NCI-H446 treated with DMSO at 0.1 percent for 48 hours (cell line): ENCODE data around the gene PILRB.
"Not testable (repeated sequence)": the region's sequence is repeated elsewhere in the genome, so short reads cannot be mapped to it uniquely, and the experiment has no call there.

Experiments
- DNase-seq: peaks from one replicate; lab custom pipeline; 2025; lab: John Stamatoyannopoulos, UW

Gene PILRB

DNA sequence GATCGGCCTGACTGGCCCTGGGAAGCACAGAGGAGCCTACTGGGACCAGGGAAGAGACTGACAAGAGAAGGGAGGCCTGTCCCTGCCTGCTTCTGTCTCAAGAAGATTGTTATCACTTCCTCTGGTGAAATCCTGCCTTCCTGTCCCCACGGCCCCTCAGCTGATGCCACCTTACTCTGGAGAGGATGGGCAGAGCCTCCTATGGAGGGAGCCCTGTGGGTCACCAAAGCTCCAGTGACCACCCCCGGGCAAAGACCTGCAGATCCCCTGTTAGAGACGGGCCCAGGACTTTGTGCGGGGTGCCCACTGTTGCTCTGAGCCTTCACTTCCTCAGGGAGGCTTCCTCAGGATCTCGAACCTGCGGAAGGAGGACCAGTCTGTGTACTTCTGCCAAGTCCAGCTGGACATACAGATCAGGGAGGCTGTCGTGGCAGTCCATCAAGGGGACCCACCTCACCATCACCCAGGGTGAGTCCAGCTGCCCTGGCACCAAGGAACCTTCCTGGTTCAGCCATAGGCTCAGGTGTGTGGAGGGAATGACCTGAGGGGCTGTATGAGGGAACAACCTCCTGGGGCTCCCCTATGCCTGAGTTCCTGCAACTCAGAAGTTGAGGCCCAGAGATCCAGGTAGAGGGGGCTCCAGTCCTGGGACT is 1.4 kb upstream of the PILRB start:
- no peak for DNase-seq

DNA sequence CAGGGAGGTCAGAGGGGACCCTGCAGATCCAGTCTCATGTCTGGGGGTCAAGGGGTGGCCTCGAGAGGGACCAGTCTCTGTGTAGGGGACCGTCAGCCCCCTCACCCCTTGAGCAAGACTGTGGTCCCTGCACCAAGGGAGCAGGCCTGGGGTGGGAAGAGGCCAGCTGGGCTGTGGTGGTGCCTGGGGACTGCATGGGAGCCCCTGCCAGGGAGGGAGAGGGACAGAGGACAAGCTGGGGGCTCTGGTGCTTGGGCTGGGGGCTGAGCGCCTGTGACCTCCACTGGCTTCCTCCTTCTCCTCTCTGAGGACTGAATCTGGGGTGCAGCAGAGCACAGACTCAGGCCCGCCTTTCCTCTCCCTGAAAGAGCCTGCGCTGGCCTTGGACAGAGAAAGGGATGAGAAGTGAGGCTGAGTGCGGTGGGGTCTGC is 771 bp upstream of the PILRB start:
- DNase-seq = no peak

DNA sequence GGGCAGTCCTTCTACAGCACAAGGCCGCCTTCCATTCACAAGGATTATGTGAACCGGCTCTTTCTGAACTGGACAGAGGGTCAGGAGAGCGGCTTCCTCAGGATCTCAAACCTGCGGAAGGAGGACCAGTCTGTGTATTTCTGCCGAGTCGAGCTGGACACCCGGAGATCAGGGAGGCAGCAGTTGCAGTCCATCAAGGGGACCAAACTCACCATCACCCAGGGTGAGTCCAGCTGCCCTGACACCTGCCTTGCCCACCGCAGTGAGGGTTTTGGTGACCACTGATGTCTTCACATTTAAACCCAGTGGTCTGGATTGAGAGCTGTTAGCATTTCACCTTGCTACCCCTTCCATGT is 918 bp downstream of the PILRB start:
- no peak for DNase-seq

DNA sequence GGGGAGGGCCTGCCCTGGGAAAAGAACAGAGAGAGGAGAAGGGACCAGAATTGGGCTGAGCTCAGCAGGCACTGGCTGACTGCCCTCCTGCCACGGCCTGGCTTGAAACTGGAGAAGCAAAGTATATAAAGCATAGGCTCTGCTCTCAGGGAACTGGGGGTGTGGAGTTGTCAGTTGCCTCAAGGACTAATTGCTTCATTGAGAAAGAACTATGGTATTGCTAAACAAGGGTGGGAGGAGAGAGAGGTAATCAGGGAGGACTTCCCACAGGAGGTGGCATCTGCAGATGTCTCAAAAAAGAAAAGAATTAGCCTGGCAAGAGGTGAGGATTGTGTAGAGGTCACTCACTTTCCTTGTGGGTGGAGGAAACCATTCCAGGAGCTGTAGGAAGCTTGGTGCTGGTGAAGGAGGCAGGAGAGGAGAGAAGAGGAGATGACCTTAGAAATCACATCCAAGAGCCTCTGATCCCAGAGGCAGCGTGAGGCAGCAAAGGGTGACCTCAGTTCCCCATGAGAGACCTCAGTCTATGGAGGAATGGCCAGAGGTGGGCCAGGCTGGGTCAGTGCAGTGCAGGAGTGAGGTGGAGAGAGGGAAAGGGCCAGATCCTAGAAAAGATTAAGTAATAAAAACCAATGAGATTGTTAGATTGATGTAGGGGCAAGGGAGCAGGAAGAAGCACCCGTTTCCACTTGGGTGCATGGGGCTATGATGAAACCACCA is 2.4 kb downstream of the PILRB start:
- no peak for DNase-seq

DNA sequence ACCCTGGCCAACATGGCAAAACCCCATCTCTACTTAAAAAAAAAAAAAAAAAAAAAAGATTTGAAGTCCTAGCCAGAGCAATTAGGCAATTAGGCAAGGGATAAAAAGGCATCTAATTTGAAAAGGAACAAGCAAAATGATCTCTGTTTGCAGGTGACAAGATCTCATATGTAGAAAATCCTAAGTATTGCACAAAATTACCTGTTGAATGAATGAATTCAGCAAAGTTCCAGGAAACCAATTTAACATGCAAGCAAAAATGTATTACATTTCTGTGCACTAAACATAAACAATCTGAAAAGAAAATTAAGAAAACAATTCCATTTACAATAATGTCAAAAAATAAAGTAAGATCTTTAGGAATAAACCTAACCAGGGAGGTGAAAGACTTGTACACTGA is 5.2 kb downstream of the PILRB start:
- no peak for DNase-seq

DNA sequence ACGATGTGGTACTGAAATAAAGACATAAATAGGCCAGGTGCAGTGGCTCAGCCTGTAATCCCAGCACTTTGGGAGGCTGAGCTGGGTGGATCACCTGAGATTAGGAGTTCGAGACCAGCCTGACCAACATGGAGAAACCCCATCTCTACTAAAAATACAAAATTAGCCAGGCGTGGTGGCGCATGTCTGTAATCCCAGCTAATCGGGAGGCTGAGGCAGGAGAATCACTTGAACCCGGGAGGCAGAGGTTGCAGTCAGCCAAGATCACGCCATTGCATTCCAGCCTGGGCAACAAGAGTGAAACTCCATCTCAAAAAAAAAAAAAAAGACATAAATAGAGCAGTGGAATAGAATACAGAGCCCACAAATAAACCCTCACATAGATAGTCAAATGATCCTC is 5.9 kb downstream of the PILRB start:
- not testable (repeated sequence) for DNase-seq

DNA sequence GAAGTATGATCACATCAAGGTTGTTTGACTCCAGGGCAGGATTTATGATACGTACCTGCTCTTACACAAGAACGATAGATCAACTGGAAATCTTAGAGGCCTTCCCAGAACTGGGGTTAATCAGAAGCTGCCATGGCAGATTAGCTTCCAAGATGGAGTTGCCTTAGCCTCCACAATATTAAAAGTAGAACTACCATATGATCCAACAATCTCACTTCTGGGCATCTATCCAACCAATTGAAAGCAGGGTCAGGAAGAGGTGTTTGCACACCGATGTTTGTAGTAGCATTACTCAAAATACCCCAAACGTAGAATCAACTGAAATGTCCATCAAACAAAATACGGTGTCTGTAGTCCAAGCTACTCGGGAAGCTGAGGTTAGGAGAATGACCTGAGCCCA is 6.6 kb downstream of the PILRB start:
- no peak for DNase-seq

DNA sequence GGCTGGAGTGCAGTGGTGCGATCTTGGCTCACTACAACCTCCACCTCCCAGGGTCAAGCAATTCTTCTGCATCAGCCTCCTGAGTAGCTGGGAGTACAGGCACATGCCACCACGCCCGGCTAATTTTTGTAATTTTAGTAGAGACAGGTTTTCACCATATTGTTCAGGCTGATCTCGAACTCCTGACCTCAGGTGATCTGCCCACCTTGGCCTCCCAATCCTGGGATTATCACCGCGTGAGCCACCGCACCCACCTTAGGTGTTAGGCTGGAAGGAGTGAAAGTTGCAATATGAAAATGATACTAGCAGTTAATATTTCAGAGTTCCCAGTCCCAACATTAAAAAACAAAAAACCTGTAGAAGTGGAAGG is 8.1 kb downstream of the PILRB start:
- not testable (repeated sequence) for DNase-seq

DNA sequence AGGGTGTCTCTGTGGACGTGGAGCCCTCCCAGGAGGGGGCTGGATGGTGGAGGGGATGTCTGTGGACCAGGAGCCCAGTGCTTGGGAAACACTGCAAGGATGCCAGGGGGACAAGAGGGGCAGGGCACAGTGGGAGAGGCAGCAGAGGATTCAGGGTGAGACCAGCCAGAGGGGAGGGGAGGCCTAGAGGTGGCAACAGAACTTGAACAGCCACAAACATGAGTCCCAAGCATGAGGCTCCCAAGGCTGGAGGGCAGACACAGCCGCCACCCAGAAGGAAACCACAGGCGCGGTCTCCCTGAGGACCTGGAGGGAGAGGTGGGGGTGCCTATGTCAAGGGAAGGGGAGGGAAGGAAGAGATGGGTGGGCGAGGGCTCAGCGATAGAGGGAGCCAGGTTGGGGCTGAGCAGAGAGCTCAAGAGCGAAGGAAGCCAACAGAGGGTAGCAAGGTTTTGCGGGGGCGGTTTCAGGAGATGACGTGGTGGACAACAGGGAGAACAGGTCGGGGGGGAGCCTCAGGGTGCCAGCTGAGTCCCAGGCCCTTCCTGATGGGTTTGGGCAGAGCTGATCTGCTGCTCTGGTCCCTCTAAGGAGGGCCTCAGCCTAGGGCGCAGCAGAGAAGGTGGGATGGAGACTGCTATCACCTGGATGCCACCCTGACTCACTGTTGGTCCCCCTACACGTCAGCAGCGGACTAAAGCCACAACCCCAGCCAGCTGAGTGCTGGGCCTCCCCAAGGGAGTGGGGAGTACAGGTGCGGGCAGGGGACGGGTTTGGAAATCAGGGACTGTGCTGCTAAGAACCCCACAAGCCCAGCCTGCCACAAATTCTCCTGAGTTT is 8.7 kb downstream of the PILRB start:
- DNase-seq = no peak

DNA sequence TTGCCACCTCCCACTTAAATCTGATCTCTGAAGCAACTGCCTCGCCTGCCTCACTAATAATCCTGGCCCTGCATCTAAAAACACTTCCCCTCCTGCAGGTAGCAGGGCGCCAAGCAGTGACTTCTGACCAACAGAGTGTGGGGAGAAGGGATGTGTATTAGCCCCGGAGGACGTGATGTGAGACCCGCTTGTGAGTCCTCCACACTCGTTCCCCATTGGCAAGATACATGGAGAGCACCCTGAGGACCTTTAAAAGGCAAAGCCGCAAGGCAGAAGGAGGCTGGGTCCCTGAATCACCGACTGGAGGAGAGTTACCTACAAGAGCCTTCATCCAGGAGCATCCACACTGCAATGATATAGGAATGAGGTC is 9.3 kb downstream of the PILRB start:
- DNase-seq = no peak

DNA sequence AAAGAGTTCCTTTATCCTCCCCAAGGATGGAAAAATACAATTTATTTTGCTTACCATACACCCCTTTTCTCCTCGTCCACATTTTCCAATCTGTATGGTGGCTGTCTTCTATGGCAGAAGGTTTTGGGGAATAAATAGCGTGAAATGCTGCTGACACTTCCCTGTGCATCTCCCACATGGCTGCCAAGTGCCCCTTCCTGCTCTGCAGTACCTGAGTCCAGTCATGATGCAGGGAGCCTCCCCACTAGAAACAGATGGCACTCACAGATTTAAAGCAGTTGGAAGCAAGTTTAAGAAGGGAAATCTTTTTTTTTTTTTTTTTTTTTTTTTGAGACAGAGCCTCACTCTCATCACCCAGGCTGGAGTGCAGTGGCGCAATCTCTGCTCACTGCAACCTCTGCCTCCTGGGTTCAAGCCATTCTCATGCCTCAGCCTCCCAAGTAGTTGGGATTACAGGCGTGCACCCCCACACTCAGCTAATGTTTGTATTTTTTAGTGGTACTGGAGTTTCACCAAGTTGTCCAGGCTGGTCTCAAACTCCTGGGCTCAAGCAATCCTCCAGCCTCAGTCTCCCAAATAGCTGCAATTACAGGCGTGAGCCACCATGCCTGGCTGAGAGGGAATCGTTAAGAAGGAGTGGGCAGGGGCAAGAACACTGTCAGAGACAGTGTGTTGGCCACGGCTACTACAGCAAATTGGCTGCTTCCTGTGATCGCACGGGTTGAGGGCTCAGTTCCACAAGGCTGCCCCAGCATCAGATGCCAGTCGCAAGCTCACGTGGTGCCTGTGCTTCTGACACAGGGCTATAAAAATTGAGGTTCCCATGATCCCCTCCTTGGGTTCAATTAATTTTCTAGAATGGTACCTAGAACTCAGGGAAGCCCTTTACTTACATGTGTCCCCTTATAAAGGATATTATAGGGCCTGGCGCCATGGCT is 10.0 kb downstream of the PILRB start:
- DNase-seq = no peak

DNA sequence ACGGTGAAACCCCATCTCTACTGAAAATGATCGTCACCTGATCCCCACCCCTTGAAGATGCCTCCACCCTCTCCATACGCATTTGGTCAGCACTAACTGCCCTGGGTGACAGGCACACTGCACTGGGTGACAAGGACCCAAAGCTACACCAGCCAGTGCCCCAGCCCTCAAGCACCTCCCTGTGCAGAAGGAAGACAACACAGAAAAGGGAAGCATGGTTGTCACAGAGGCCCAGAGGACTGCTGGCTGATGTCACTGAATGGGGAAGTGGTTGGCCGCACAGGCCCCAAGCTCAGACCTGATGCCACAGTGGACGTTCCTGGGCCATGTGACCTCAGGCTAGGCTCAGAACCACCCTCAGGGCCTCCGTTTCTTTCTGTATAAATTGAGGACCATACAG is 11.2 kb downstream of the PILRB start:
- no peak for DNase-seq

DNA sequence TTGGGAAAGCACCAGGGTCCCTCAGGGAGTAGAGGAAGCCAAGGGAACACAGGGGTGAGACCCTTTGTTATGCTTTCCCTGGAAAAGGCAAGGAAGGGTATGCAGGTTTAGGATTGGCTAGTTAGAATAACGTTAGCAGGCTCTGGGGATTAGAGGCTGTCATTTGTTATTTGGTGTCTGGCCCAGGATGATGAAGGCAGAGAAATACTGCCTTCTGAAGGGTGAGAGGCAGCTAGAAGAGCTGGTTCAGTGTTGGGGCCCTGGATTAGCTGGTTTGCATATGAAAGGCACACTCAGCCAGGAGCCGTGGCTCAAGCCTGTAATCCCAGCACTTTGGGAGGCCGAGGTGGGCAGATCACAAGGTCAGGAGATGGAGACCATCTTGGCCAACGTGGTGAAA is 12.4 kb downstream of the PILRB start:
- no peak for DNase-seq

DNA sequence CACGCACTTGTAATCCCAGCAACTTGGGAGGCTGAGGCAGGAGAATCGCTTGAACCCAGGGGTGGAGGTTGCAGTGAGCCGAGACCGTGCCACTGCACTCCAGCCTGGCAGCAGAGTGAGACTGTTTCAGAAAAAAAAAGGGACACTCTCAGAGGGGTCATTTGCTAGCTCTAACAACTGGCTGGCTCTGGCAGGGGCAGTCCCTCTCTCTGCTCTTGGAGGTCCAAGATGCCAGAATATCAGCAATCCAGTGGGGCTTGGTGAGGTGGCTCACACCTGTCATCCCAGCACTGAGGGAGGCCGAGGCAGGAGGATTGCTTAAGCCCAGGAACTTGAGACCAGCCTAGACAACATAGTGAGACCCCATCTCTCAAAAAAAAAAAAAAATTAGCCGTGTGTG is 12.8 kb downstream of the PILRB start:
- no peak for DNase-seq

DNA sequence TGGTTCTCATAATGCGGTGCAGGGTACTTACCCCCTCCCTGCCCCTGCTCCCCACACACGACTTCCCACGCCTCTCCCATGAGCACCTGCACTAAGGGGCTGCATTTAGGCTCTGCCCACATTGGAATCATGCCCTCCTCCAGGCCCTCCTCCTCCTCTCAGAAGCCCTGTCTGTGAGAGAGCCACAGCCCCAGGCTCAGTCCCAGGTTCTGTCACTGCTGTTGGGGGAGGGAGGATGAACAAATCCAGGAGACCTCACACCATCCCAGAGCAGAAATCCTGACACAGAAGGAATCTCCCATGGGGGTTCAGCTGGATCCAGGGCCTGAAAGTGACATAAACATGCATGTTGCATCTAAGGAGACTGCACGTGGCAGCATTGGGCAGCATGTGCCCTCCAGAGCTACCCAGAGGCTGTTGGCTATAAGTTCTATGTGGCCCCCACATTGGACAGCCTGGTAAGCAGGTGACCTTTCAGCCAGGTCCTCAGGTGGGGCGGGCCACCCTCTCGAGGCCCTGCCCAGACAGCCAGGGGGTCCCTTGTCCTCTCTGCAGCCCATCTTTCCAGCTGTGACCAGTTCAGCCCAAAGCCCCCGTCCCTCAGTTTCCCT is 13.7 kb downstream of the PILRB start:
- DNase-seq = no peak

DNA sequence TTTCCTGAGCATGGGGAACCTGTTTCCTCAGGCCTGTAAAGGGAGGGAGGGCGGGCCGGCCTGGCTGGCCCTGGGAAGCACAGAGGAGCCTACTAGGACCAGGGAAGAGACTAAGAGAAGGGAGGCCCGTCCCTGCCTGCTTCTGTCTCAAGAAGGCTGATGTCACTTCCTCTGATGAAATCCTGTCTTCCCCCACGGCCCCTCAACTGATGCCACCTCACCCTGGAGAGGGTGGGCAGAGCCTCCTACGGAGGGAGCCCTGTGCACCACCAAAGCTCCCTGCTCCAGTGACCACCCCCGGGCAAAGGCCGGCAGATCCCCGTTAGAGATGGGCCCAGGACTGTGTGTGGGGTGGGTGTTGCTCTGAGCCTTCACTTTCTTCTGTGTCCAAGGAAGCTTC is 14.3 kb downstream of the PILRB start:
- DNase-seq = no peak

DNA sequence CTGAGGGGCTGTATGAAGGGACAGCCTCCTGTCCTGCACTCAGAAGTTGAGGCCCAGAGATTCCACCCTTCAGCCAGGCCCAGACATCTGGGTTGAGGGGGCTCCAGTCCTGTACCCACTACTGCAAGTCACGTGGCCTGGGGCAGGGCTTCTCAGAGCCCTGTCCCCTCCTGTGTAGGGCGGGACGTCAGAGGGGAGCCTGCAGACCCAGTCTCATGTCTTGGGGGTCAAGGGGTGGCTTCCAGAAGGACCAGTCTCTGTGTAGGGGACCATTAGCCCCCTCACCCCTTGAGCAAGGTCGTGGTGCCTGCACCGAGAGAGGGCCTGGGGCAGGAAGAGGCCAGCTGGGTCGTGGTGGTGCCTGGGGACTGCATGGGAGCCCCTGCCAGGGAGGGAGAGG is 14.8 kb downstream of the PILRB start:
- no peak for DNase-seq

DNA sequence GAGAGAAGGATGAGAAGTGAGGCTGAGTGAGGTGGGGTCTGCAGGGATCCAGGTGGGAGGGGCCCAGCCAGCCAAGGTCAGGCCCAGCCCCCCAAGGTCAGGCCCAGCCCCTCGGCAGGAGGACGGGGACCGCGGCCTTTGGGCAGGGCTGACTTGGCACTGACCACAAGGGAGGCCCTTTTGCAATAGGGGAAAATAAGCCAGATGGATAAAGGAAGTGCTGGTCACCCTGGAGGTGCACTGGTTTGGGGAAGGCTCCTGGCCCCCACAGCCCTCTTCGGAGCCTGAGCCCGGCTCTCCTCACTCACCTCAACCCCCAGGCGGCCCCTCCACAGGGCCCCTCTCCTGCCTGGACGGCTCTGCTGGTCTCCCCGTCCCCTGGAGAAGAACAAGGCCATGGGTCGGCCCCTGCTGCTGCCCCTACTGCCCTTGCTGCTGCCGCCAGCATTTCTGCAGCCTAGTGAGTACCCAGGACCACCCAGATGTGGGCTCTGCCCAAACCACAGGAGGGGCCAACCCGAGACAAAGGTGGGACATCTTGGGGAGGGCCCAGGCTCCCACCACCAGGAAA is 15.4 kb downstream of the PILRB start, which contains the start of gene PILRA:
PILRA (plus strand) TSS at position 227 of the 571 bp plus-strand sequence; CDS start at position 397, 170 bp downstream.
- no peak for DNase-seq

DNA sequence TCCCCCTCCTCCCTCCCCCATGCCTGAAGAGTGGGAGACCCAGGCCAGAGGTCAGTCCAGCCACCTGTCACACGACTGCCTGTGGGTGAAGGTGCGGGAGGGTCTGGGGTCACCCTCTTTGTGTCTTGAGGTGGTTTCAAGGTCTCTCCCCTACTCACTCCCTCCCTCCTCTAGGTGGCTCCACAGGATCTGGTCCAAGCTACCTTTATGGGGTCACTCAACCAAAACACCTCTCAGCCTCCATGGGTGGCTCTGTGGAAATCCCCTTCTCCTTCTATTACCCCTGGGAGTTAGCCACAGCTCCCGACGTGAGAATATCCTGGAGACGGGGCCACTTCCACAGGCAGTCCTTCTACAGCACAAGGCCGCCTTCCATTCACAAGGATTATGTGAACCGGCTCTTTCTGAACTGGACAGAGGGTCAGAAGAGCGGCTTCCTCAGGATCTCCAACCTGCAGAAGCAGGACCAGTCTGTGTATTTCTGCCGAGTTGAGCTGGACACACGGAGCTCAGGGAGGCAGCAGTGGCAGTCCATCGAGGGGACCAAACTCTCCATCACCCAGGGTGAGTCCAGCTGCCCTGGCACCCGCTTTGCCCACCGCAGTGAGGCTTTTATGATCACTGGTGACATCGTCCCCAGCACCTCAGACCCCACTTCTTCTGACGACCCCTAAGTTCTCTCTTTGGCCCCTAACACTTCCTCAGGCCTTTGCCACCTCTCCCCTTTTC is 16.1 kb downstream of the PILRB start:
- DNase-seq = not testable (repeated sequence)

DNA sequence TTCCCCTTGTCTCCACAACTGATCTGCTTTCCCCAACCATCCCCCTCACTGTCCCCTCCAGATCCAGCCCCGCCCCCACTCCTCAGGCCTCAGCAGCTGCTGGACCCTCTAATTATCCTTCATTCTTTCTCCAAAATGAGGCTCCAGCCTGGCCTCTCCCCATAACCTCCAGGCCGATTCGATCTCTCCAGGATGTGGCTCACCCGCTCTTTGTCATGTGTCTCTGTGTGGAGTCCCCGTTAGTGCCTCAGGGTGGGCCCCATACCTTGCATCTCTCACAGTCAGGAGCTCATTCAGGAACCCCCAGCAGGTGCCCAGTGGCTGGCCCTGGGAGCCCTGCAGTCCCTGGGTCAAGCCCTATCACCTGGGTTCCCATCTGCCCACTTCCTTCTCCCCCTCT is 16.7 kb downstream of the PILRB start:
- DNase-seq = no peak

DNA sequence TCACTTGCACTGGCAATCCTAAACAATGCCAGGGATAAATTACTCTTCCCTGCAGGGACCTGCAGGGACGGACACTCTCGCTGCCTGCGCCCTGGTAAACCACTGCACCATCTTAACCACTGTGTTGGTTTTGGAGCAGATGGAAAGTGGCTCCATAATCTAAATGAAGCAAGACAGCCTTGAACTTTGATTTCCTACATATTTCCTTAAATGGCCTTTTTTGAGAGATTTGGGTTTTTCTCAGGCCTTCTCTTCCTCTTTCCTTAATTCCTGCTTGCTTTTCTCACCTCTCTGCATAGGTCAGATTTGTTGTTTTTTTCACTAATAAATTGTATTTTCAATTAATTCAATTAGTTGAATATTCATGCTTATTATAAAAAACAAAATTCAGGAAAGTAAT is 18.1 kb downstream of the PILRB start:
- DNase-seq = no peak
